IMR-90 (cell line): ENCODE results near the gene ADGRG2. TPM values are rescaled to one million over a fixed set of nuclear protein-coding genes. Genes with fewer than 3 reads are reported as not detected.

Experiments used
- ATAC-seq: fragments of 200-7000 bp; cut with Tn5 transposase; 2 replicates; pipeline ENCODE4 v1.9.1; 2020; ENCODE audit warnings: low read depth, mild to moderate bottlenecking, moderate library complexity
- BruUV-seq: library from RNA; stranded (reverse); fragments of 400-500 nt; replicated peaks from 2 replicates; lab custom pipeline; 2021; lab: Mats Ljungman, UMichigan
- CTCF ChIA-PET: fragments of 300-600 bp; formaldehyde crosslinking; extraction: SDS; loops from one replicate; lab custom pipeline; 2021; ENCODE audit warnings: antibody characterized with exemption; lab: Yijun Ruan, JAX
- POLR2A ChIA-PET: fragments of 300-600 bp; sonication (Branson Sonifier 250); formaldehyde crosslinking; loops from one replicate; lab custom pipeline; 2022; ENCODE audit warnings: antibody characterized with exemption; ENCODE audit not compliant: unreplicated experiment; lab: Charles Lee
- DNase-seq: peaks from one replicate; pipeline ENCODE4 v3.0.0; 2013
- H2AFZ ChIP-seq: replicated peaks from 2 replicates; pipeline ENCODE3; 2013; ENCODE audit warnings: low read length, mild to moderate bottlenecking; ENCODE audit not compliant: poor library complexity
- H2AK5ac ChIP-seq: 2 replicates; pipeline ENCODE4 v1.6.1; 2013; ENCODE audit warnings: low read depth, low read length, inconsistent platforms
- H2AK9ac ChIP-seq: replicated peaks from 2 replicates; pipeline ENCODE3; 2013; ENCODE audit warnings: mild to moderate bottlenecking, low read depth, low read length, moderate library complexity; ENCODE audit not compliant: poor library complexity
- H2BK120ac ChIP-seq: 2 replicates; pipeline ENCODE4 v1.6.1; 2013; ENCODE audit warnings: low read depth, low read length, inconsistent platforms
- H2BK15ac ChIP-seq: 3 replicates; pipeline ENCODE4 v1.6.1; 2013; ENCODE audit warnings: low read depth, low read length, inconsistent platforms
- H2BK20ac ChIP-seq: 2 replicates; pipeline ENCODE4 v1.6.1; 2013; ENCODE audit warnings: low read depth, mild to moderate bottlenecking, inconsistent platforms, low read length, moderate library complexity
- H2BK5ac ChIP-seq: 2 replicates; pipeline ENCODE4 v1.6.1; 2013; ENCODE audit warnings: mild to moderate bottlenecking, low read depth, low read length, inconsistent platforms; ENCODE audit not compliant: poor library complexity, severe bottlenecking
- H3K14ac ChIP-seq: replicated peaks from 2 replicates; pipeline ENCODE4 v1.6.1; 2013; ENCODE audit warnings: low read depth, low read length, inconsistent platforms
- H3K18ac ChIP-seq: 2 replicates; pipeline ENCODE4 v1.6.1; 2013; ENCODE audit warnings: low read depth, low read length, control low read depth
- H3K23ac ChIP-seq: 2 replicates; pipeline ENCODE4 v1.6.1; 2013; ENCODE audit warnings: low read depth, low read length, inconsistent platforms
- H3K27ac ChIP-seq: 2 replicates; pipeline ENCODE4 v1.5.1; 2013; ENCODE audit warnings: mild to moderate bottlenecking, control low read depth, low read length; ENCODE audit not compliant: insufficient read depth
- H3K27me3 ChIP-seq: 2 replicates; pipeline ENCODE4 v1.6.1; 2013; ENCODE audit warnings: low read length; ENCODE audit not compliant: control insufficient read depth, insufficient read depth
- H3K36me3 ChIP-seq: 2 replicates; pipeline ENCODE4 v1.6.1; 2013; ENCODE audit warnings: low read length, mixed read lengths; ENCODE audit not compliant: control insufficient read depth, insufficient read depth
- H3K4ac ChIP-seq: 2 replicates; pipeline ENCODE4 v1.6.1; 2013; ENCODE audit warnings: low read depth, low read length, inconsistent platforms
- H3K4me1 ChIP-seq: 2 replicates; pipeline ENCODE4 v1.6.1; 2013; ENCODE audit warnings: low read length, mixed read lengths; ENCODE audit not compliant: control insufficient read depth, insufficient read depth
- H3K4me2 ChIP-seq: 2 replicates; pipeline ENCODE4 v1.6.1; 2013; ENCODE audit warnings: low read depth, mild to moderate bottlenecking, control low read depth, low read length, moderate library complexity
- H3K4me3 ChIP-seq: 2 replicates; pipeline ENCODE4 v1.5.1; 2013; ENCODE audit warnings: low read depth, mild to moderate bottlenecking, control low read depth, low read length, moderate library complexity; ENCODE audit not compliant: insufficient read depth
- H3K56ac ChIP-seq: 2 replicates; pipeline ENCODE4 v1.6.1; 2013; ENCODE audit warnings: low read length, inconsistent platforms; ENCODE audit not compliant: insufficient read depth; ENCODE audit errors: extremely low read depth
- H3K79me1 ChIP-seq, 2 experiments: 2 replicates each; pipeline ENCODE4 v1.6.1; 2013; ENCODE audit warnings: low read length in 2 of 2, inconsistent platforms in 1 of 2, low read depth in 1 of 2
- H3K9ac ChIP-seq: 2 replicates; pipeline ENCODE4 v1.6.1; 2013; ENCODE audit warnings: low read depth, low read length, control low read depth
- H3K9me1 ChIP-seq: 2 replicates; pipeline ENCODE4 v1.6.1; 2013; ENCODE audit warnings: low read length, inconsistent platforms; ENCODE audit not compliant: insufficient read depth
- H3K9me3 ChIP-seq: 2 replicates; pipeline ENCODE4 v1.6.1; 2013; ENCODE audit warnings: low read length; ENCODE audit not compliant: control insufficient read depth, insufficient read depth
- H4K20me1 ChIP-seq: 2 replicates; pipeline ENCODE4 v1.6.1; 2013; ENCODE audit warnings: low read length, inconsistent platforms; ENCODE audit not compliant: insufficient read depth
- H4K5ac ChIP-seq: 2 replicates; pipeline ENCODE4 v1.6.1; 2013; ENCODE audit warnings: mild to moderate bottlenecking, low read depth, low read length, control low read depth
- H4K8ac ChIP-seq, 2 experiments: 2 replicates each; pipeline ENCODE4 v1.6.1; 2013; ENCODE audit warnings: low read depth in 2 of 2, low read length in 2 of 2, control low read depth in 1 of 2, inconsistent platforms in 1 of 2
- H4K91ac ChIP-seq: 2 replicates; pipeline ENCODE4 v1.6.1; 2013; ENCODE audit warnings: low read depth, low read length, inconsistent platforms; ENCODE audit not compliant: insufficient read depth
- CHD1 ChIP-seq: IDR thresholded peaks from 2 replicates; pipeline ENCODE4 v1.6.1; 2012; ENCODE audit warnings: low read depth, low read length, improper control_type of control experiment
- MXI1 ChIP-seq: IDR thresholded peaks from 2 replicates; pipeline ENCODE4 v1.6.1; 2012; ENCODE audit warnings: low read depth, mild to moderate bottlenecking, low read length, moderate library complexity, borderline replicate concordance
- RCOR1 ChIP-seq: IDR thresholded peaks from 2 replicates; pipeline ENCODE4 v1.6.1; 2012; ENCODE audit warnings: mild to moderate bottlenecking, low read length, improper control_type of control experiment; ENCODE audit not compliant: insufficient replicate concordance
- WGBS, 2 experiments: methylation state at CpG; one replicate each; pipeline versions ENCODE4 v1.1.5 to v1.1.7; 2013; ENCODE audit warnings: missing lambda C conversion rate in 2 of 2; ENCODE audit not compliant: insufficient read length in 1 of 2; ENCODE audit errors: extremely low coverage in 2 of 2; 5-methylcytosine and 5-hydroxymethylcytosine counted together
- dilution Hi-C: fragments of 300-500 bp; cut with HindIII; formaldehyde crosslinking; loops from one replicate; pipeline ENCODE4 v1.14.3; 2018; ENCODE audit warnings: low sequenced_read_pairs; ENCODE audit not compliant: unreplicated experiment
- in situ Hi-C: fragments of 300-500 bp; cut with MboI; formaldehyde crosslinking; loops from 3 replicates; pipeline ENCODE4 v1.14.3; 2019; ENCODE audit warnings: low sequenced_read_pairs, inconsistent platforms, mixed read lengths
- intact Hi-C: fragments of 100-400 bp; cut with micrococcal nuclease; formaldehyde crosslinking; loops from 2 replicates; pipeline ENCODE4 v1.10.0; 2022
- polyA plus RNA-seq, 3 experiments: library from polyadenylated mRNA; depleted of rRNA; stranded (reverse); fragments of >200 nt; gene quantifications; 2 replicates each; pipeline ENCODE4 v1.2.3, GENCODE V29; 2012; ENCODE audit warnings: low replicate concordance in 1 of 3
- total RNA-seq: library from RNA; depleted of rRNA; stranded (reverse); fragments of >200 nt; gene quantifications from 2 replicates; pipeline ENCODE4 v1.2.3, GENCODE V29; 2012
- TF ChIP-seq, protein P1 (sequence below): conservative IDR thresholded peaks from 2 replicates; pipeline ENCODE4 v1.5.1; 2012; ENCODE audit warnings: mild to moderate bottlenecking, low read depth, low read length, improper control_type of control experiment

ADGRG2 gene
- total and polyA plus RNA-seq, 2 of the 4 experiments (the other 2 are of a cell fraction), result under 0.01 to 0.07 TPM

DNA sequence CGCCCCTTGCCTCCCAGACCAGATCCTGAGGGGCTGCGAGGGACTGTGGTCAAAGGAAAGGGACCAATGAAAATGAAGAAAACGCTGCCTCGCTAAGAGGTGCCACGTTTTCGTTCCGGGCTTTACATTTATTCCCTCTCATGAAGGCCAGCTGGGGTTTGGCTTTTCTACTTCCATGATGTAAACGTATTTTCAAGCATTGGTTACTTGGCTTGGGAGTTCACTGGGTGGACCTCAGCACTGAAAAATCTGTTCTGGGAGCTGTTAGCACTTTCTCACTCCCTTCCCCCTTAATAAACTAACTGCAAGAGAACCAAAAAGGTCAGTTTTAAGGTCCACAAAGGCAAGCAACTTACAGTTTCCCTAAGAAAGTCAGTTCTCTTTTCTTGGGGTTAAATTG is 40.6 kb upstream of the ADGRG2 start:
- Histone ChIP-seq H3K36me3 (no peaks in the 10 kb centered on the region), H3K27me3 (no peaks in the 10 kb centered on the region), H3K23ac (no peak overlapping the region), H3K9me3 (peaks cover 4% of the 10 kb centered on the region), H3K18ac (no peak overlapping the region), H3K9me1 (no peaks in the 10 kb centered on the region), H2BK5ac (no peak overlapping the region), H3K79me1 (no peaks in the 10 kb centered on the region), H3K56ac (no peak overlapping the region), H4K91ac (no peak overlapping the region), H4K20me1 (no peaks in the 10 kb centered on the region), H2BK15ac (no peak overlapping the region), H3K14ac (no peak overlapping the region), H3K27ac (no peak overlapping the region), H4K5ac (no peak overlapping the region), H3K4me3 (no peak overlapping the region), H2BK120ac (no peak overlapping the region), H3K9ac (no peak overlapping the region), H3K4me2 (no peak overlapping the region), H2AK9ac (no peak overlapping the region), H3K4me1 (no peaks in the 10 kb centered on the region), H3K4ac (no peak overlapping the region), H2BK20ac (no peak overlapping the region), H2AK5ac (no peak overlapping the region), H4K8ac (no peak overlapping the region), H2AFZ (no peak overlapping the region)
- DNase-seq, result no peak
- TF ChIP-seq, protein P1, sequence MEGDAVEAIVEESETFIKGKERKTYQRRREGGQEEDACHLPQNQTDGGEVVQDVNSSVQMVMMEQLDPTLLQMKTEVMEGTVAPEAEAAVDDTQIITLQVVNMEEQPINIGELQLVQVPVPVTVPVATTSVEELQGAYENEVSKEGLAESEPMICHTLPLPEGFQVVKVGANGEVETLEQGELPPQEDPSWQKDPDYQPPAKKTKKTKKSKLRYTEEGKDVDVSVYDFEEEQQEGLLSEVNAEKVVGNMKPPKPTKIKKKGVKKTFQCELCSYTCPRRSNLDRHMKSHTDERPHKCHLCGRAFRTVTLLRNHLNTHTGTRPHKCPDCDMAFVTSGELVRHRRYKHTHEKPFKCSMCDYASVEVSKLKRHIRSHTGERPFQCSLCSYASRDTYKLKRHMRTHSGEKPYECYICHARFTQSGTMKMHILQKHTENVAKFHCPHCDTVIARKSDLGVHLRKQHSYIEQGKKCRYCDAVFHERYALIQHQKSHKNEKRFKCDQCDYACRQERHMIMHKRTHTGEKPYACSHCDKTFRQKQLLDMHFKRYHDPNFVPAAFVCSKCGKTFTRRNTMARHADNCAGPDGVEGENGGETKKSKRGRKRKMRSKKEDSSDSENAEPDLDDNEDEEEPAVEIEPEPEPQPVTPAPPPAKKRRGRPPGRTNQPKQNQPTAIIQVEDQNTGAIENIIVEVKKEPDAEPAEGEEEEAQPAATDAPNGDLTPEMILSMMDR, result no peak
- TF ChIP-seq RCOR1 (no peak), CHD1 (no peak), MXI1 (no peak)
- dilution Hi-C loops (no loop called here), intact Hi-C loops (no loop called here), in situ Hi-C loops (no loop called here)
- ChIA-PET CTCF (no interaction called here), POLR2A (no interaction called here)
- no CpG with 5 or more reads among the region's 8 CpGs for WGBS, 2 experiments
- no peak for ATAC-seq
- BruUV-seq, result no TSS peak
